ENCODE data around the gene MEMO1. TPM values are rescaled to one million over a fixed set of nuclear protein-coding genes. Genes with fewer than 3 reads are reported as not detected.
"Not testable (repeated sequence)": the region's sequence is repeated elsewhere in the genome, so short reads cannot be mapped to it uniquely, and the experiment has no call there.

The MEMO1 gene
- total and polyA plus RNA-seq, 4 experiments from 2014 or later, result 31.0 to 45.1 (median 42.3) TPM

DNA sequence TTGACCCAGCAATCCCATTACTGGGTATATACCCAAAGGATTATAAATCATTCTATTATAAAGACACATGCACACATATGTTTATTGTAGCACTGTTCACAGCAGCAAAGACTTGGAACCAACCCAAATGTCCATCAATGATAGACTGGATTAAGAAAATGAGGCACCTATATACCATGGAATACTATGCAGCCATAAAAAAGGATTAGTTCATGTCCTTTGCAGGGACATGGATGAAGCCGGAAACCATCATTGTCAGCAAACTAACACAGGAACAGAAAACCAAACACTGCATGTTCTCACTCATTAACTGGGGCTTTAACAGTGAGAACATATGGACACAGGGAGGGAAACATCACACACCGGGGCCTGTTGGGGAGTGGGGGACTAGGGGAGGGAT is 110.7 kb downstream of the MEMO1 start:
- peaks cover 7 to 11% (median 8%) of the 10 kb centered on the region in 4 donors for H3K4me1 Mint-ChIP-seq
- CTCF ChIA-PET (ENCODE audit: partially characterized antibody); DNase-seq; H3K27me3 Mint-ChIP-seq; H3K4me3 Mint-ChIP-seq; H3K27me3 ChIP-seq (ENCODE audit: insufficient read depth, low read length); H3K9me3 ChIP-seq (ENCODE audit: control insufficient read depth in 1 of 2, low read length in 2 of 2); H3K4me1 ChIP-seq (ENCODE audit: insufficient read depth, low read length); H3K36me3 ChIP-seq (ENCODE audit: insufficient read depth, low read length); H3K27ac ChIP-seq (ENCODE audit: low read depth, low read length); H3K4me3 ChIP-seq (ENCODE audit: low read length in 2 of 2); POLR2A ChIA-PET (ENCODE audit: partially characterized antibody): not testable (repeated sequence)
- H3K27ac Mint-ChIP-seq, result peak overlapping the region in 1 of 7 donors; percentile 31
- H3K36me3 Mint-ChIP-seq, result peaks cover 69 to 79% of the 10 kb centered on the region in 2 donors
- intact Hi-C loops (cut with micrococcal nuclease), result loop anchor here (10.0 kb wide), 1 partner anchor 165 kb away; the partner anchor contains the start of gene SPAST
- H3K9me3 Mint-ChIP-seq, result peaks cover 5 to 30% (median 19%) of the 10 kb centered on the region in 8 donors

DNA sequence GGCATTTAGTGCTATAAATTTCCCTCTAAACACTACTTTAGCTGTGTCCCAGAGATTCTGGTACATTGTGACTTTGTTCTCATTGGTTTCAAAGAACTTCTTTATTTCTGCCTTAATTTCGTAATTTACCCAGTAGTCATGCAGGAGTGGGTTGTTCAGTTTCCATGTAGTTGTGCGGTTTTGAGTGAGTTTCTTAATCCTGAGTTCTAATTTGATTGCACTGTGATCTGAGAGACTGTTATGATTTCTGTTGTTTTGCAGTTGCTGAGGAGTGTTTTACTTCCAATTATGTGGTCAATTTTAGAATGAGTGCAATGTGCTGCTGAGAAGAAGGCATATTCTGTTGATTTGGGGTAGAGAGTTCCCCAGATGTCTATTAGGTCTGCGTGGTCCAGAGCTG is 112.5 kb downstream of the MEMO1 start:
- POLR2A ChIA-PET (ENCODE audit: partially characterized antibody); CTCF ChIA-PET (ENCODE audit: partially characterized antibody); H3K4me3 Mint-ChIP-seq; H3K36me3 ChIP-seq (ENCODE audit: insufficient read depth, low read length); DNase-seq; H3K27ac ChIP-seq (ENCODE audit: low read depth, low read length); H3K4me3 ChIP-seq (ENCODE audit: low read length in 2 of 2); H3K27me3 Mint-ChIP-seq; H3K4me1 ChIP-seq (ENCODE audit: insufficient read depth, low read length); intact Hi-C loops (cut with micrococcal nuclease); H3K27me3 ChIP-seq (ENCODE audit: insufficient read depth, low read length); H3K27ac Mint-ChIP-seq; H3K9me3 ChIP-seq (ENCODE audit: control insufficient read depth in 1 of 2, low read length in 2 of 2); H3K4me1 Mint-ChIP-seq: not testable (repeated sequence)
- H3K36me3 Mint-ChIP-seq, result peaks cover 69 to 74% of the 10 kb centered on the region in 2 donors
- peaks cover 5 to 30% (median 19%) of the 10 kb centered on the region in 8 donors for H3K9me3 Mint-ChIP-seq

DNA sequence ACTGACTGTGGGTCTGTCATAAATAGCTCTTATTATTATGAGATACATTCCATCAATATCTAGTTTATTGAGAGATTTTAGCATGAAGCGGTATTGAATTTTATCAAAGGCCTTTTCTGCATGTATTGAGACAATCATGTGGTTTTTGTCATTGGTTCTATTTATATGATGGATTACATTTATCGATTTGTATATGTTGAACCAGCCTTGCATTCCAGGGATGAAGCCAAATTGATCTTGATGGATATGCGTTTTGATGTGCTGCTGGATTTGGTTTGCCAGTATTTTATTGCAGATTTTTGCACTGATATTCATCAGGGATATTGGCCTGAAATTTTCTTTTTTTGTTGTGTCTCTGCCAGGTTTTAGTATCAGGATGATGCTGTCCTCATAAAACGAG is 113.5 kb downstream of the MEMO1 start:
- POLR2A ChIA-PET (ENCODE audit: partially characterized antibody); H3K36me3 ChIP-seq (ENCODE audit: insufficient read depth, low read length); H3K4me1 Mint-ChIP-seq; H3K4me3 Mint-ChIP-seq; CTCF ChIA-PET (ENCODE audit: partially characterized antibody); H3K27me3 Mint-ChIP-seq; H3K4me3 ChIP-seq (ENCODE audit: low read length in 2 of 2); H3K9me3 ChIP-seq (ENCODE audit: control insufficient read depth in 1 of 2, low read length in 2 of 2); H3K4me1 ChIP-seq (ENCODE audit: insufficient read depth, low read length); DNase-seq; intact Hi-C loops (cut with micrococcal nuclease); H3K27me3 ChIP-seq (ENCODE audit: insufficient read depth, low read length); H3K27ac ChIP-seq (ENCODE audit: low read depth, low read length); H3K27ac Mint-ChIP-seq: not testable (repeated sequence)
- Mint-ChIP-seq H3K36me3 (peaks cover 67 to 68% of the 10 kb centered on the region in 2 donors), H3K9me3 (peaks cover 5 to 30% (median 19%) of the 10 kb centered on the region in 8 donors)

DNA sequence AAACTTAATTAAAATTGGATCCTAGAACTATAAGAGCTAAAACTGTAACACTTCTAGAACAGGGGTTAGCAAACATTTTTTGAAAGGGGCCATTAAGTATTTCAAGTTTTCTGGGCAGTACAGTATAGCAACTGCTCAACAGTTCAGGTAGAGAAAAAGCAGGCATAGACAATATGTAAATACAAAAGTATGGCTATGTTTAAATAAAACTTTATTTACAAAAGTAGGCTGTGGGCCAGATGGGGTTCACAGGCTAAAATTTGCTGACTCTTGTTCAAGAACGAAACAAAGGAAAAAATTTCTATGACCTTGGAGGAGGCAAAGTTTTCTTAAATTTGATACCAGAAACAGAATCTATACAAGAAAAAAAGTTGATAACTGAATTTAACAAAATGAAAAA is 114.5 kb downstream of the MEMO1 start:
- Mint-ChIP-seq H3K4me1 (peaks cover 0 to 6% (median 2%) of the 10 kb centered on the region in 4 donors), H3K27me3 (no peaks in the 10 kb centered on the region), H3K9me3 (peaks cover 5 to 30% (median 19%) of the 10 kb centered on the region in 8 donors), H3K27ac (no peak overlapping the region), H3K36me3 (peaks cover 64 to 68% of the 10 kb centered on the region in 2 donors), H3K4me3 (no peak overlapping the region)
- intact Hi-C loops (cut with micrococcal nuclease), result no loop called here
- no peak for DNase-seq
- CTCF ChIA-PET (ENCODE audit: partially characterized antibody), result no interaction called here
- Histone ChIP-seq H3K9me3 (ENCODE audit: control insufficient read depth in 1 of 2, low read length in 2 of 2) (peaks cover 0 to 6% of the 10 kb centered on the region in 2 donors), H3K4me3 (ENCODE audit: low read length in 2 of 2) (no peak overlapping the region), H3K27me3 (ENCODE audit: insufficient read depth, low read length) (no peaks in the 10 kb centered on the region), H3K27ac (ENCODE audit: low read depth, low read length) (no peak overlapping the region), H3K4me1 (ENCODE audit: insufficient read depth, low read length) (no peaks in the 10 kb centered on the region), H3K36me3 (ENCODE audit: insufficient read depth, low read length) (no peaks in the 10 kb centered on the region)
- POLR2A ChIA-PET (ENCODE audit: partially characterized antibody), result no interaction called here

DNA sequence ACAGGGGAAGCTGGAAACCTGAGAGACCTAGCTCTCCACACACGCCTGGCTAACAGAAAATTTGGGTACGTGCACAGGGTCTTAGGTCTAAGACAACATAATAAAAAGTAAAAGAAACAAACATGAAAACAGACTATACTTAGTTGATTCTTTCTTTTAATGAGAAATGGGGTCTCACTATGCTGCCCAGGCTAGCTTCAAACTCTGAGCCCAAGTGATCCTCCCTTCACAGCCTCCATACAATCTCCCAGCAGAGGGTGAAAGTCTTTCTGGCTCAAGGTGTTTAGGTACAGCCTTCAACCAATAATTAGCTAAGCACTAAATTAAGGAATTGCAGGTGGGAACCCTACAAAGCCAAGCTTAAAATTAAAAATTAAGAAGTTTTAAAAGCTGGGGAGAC is 116.2 kb downstream of the MEMO1 start:
- H3K9me3 ChIP-seq (ENCODE audit: control insufficient read depth in 1 of 2, low read length in 2 of 2), result peaks cover 0 to 6% of the 10 kb centered on the region in 2 donors
- no peak overlapping the region for H3K27ac ChIP-seq (ENCODE audit: low read depth, low read length)
- no peak for DNase-seq
- Mint-ChIP-seq H3K9me3 (peaks cover 5 to 27% (median 17%) of the 10 kb centered on the region in 8 donors), H3K27ac (no peak overlapping the region), H3K36me3 (peaks cover 58 to 70% of the 10 kb centered on the region in 2 donors), H3K27me3 (no peaks in the 10 kb centered on the region), H3K4me3 (no peak overlapping the region), H3K4me1 (peaks cover 0 to 12% (median 6%) of the 10 kb centered on the region in 4 donors)
- intact Hi-C loops (cut with micrococcal nuclease), result no loop called here
- no peaks in the 10 kb centered on the region for H3K36me3 ChIP-seq (ENCODE audit: insufficient read depth, low read length)
- H3K4me3 ChIP-seq (ENCODE audit: low read length in 2 of 2), result no peak overlapping the region
- H3K4me1 ChIP-seq (ENCODE audit: insufficient read depth, low read length), result peaks cover 6% of the 10 kb centered on the region
- POLR2A ChIA-PET (ENCODE audit: partially characterized antibody), result no interaction called here
- CTCF ChIA-PET (ENCODE audit: partially characterized antibody), result no interaction called here
- H3K27me3 ChIP-seq (ENCODE audit: insufficient read depth, low read length), result no peaks in the 10 kb centered on the region

DNA sequence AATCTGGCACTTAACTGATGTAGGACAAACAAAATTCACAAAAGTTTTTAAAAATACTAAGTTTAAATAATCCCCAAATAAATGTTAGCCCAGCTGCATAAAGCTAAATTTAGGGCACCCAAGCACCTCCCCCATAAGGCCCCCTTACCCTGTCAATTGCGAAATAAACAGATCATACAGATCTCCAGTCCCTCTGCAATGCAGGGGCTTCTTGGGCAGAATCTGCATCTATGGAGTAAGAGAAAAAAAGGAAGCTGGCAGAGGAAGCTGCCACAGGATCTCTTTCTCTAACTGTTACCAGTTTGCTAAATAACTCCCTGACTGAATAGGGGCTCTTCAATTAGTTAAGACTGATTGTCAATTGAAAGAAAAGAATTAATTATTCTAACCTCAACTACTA is 117.7 kb downstream of the MEMO1 start:
- Mint-ChIP-seq H3K9me3 (peaks cover 0 to 16% (median 12%) of the 10 kb centered on the region in 8 donors), H3K27me3 (no peaks in the 10 kb centered on the region), H3K27ac (no peak overlapping the region), H3K36me3 (peaks cover 42 to 60% of the 10 kb centered on the region in 2 donors), H3K4me1 (peaks cover 0 to 12% (median 6%) of the 10 kb centered on the region in 4 donors), H3K4me3 (no peak overlapping the region)
- CTCF ChIA-PET (ENCODE audit: partially characterized antibody), result interaction anchor here (1.6 kb wide), 1 partner anchor 11 kb away, joined by 3 read pairs; no protein-coding TSS in a partner anchor
- POLR2A ChIA-PET (ENCODE audit: partially characterized antibody), result no interaction called here
- Histone ChIP-seq H3K4me3 (ENCODE audit: low read length in 2 of 2) (no peak overlapping the region), H3K27ac (ENCODE audit: low read depth, low read length) (no peak overlapping the region), H3K27me3 (ENCODE audit: insufficient read depth, low read length) (no peaks in the 10 kb centered on the region), H3K36me3 (ENCODE audit: insufficient read depth, low read length) (no peaks in the 10 kb centered on the region), H3K4me1 (ENCODE audit: insufficient read depth, low read length) (peaks cover 6% of the 10 kb centered on the region), H3K9me3 (ENCODE audit: control insufficient read depth in 1 of 2, low read length in 2 of 2) (peaks cover 0 to 6% of the 10 kb centered on the region in 2 donors)
- intact Hi-C loops (cut with micrococcal nuclease), result no loop called here
- DNase-seq, result no peak

DNA sequence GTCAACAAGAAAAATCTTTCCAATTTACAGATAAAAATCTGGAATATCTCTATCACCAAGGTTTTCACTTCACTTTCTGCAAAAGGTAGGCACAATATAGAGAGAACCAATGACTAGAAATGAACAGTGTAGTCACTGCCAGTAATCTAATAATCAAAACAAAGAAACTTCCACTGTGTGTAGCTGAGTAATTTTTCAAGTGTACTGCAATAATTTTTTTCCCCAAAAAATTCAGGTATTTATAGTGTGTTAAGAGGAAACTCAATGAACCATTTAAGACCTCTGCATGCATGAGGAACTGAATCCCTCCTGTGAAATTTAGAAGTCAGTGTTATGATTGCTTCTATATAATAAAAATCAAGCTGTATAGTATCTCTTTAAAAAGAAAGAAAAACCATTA is 121.8 kb downstream of the MEMO1 start:
- CTCF ChIA-PET (ENCODE audit: partially characterized antibody), result no interaction called here
- no peak overlapping the region for H3K27ac ChIP-seq (ENCODE audit: low read depth, low read length)

DNA sequence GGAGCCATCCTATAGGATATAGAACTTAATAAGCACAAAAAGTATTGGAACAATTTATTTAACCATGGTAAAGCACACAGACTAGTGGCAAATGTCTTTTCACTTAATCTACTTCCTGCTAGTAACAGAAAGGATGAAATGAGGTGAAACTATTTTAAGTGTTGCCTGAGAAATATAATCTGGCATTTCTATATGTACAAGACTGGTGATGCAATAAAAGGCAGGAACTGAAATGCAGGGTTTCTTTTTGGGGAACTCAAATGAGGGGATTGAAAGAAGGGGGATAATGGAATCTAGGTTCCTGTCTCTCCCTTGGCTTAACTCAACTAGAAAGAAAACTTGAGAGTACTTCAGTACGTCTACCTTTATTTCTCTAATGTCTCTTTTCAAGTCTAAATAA is 122.3 kb downstream of the MEMO1 start:
- no peak overlapping the region for H3K4me3 Mint-ChIP-seq
- ChIA-PET POLR2A (ENCODE audit: partially characterized antibody) (no interaction called here), CTCF (ENCODE audit: partially characterized antibody) (no interaction called here)
- Histone ChIP-seq H3K9me3 (ENCODE audit: control insufficient read depth in 1 of 2, low read length in 2 of 2) (no peaks in the 10 kb centered on the region), H3K4me1 (ENCODE audit: insufficient read depth, low read length) (peaks cover 6% of the 10 kb centered on the region), H3K36me3 (ENCODE audit: insufficient read depth, low read length) (no peaks in the 10 kb centered on the region), H3K27ac (ENCODE audit: low read depth, low read length) (no peak overlapping the region), H3K27me3 (ENCODE audit: insufficient read depth, low read length) (no peaks in the 10 kb centered on the region), H3K4me3 (ENCODE audit: low read length in 2 of 2) (no peak overlapping the region)
- H3K27ac Mint-ChIP-seq, result no peak overlapping the region
- no peak for DNase-seq
- peaks cover 14 to 40% of the 10 kb centered on the region in 2 donors for H3K36me3 Mint-ChIP-seq
- H3K27me3 Mint-ChIP-seq, result no peaks in the 10 kb centered on the region
- intact Hi-C loops (cut with micrococcal nuclease), result no loop called here
- no peaks in the 10 kb centered on the region for H3K9me3 Mint-ChIP-seq
- H3K4me1 Mint-ChIP-seq, result peaks cover 0 to 8% (median 4%) of the 10 kb centered on the region in 4 donors

More for the DNA sequence above, 121.8 kb downstream of the MEMO1 start:
- H3K4me1 ChIP-seq (ENCODE audit: insufficient read depth, low read length), result peaks cover 6% of the 10 kb centered on the region
- Mint-ChIP-seq H3K27me3 (no peaks in the 10 kb centered on the region), H3K4me1 (peaks cover 0 to 10% (median 5%) of the 10 kb centered on the region in 4 donors), H3K9me3 (no peaks in the 10 kb centered on the region), H3K4me3 (no peak overlapping the region), H3K36me3 (peaks cover 14 to 45% of the 10 kb centered on the region in 2 donors), H3K27ac (no peak overlapping the region)
- H3K4me3 ChIP-seq (ENCODE audit: low read length in 2 of 2), result no peak overlapping the region
- no peak for DNase-seq
- H3K9me3 ChIP-seq (ENCODE audit: control insufficient read depth in 1 of 2, low read length in 2 of 2), result no peaks in the 10 kb centered on the region
- H3K27me3 ChIP-seq (ENCODE audit: insufficient read depth, low read length), result no peaks in the 10 kb centered on the region
- H3K36me3 ChIP-seq (ENCODE audit: insufficient read depth, low read length), result no peaks in the 10 kb centered on the region
- POLR2A ChIA-PET (ENCODE audit: partially characterized antibody), result no interaction called here
- intact Hi-C loops (cut with micrococcal nuclease), result no loop called here

Data from CD4-positive, alpha-beta memory T cell (primary cell).